ENCODE measurements around the gene CDH22. TPM values are rescaled to one million over a fixed set of nuclear protein-coding genes. Genes with fewer than 3 reads are reported as not detected.

The CDH22 gene
- total and polyA plus RNA-seq, 4 donors = 0.03 to 0.25 (median 0.09) TPM

DNA sequence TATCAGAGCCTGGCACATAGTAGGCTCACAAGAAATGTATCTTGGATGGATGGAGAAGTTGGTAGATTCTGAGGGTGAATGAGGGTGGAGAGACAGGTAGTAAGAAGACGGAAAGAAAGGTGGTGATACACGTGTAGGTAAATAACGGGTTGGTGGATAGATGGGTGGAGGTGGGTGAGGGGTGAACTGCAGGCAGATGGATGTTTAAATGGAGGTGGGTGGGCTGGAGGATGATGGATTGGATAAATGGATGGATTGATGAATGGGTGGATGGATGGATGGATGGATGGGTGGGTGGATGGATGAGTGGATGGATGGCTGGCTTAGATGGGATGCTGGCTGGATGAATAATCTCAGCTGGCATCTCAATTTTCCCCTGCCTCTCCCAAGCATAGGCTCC is 9.9 kb downstream of the CDH22 start:
- 81 to 88% methylated on average over 3 of the region's 3 CpGs for WGBS, 2 donors
- TF ChIP-seq CTCF (IDR thresholded peaks at IDR 0.05; ENCODE audit: control extremely low read depth, extremely low read depth) = no peak
- ATAC-seq (ENCODE audit: insufficient read depth, low FRiP score) (no peak), DNase-seq (no peak)
- H3K36me3 ChIP-seq (ENCODE audit: control insufficient read depth in 4 of 4, insufficient read depth in 4 of 4, low read length in 4 of 4) = no peaks in the 10 kb centered on the region
- H3K9ac ChIP-seq (ENCODE audit: insufficient read depth in 1 of 2, low read length in 2 of 2) = no peak overlapping the region
- no peak overlapping the region for H3K27ac ChIP-seq (ENCODE audit: low read depth in 1 of 2, low read length in 1 of 2)
- H3K4me1 ChIP-seq (ENCODE audit: control insufficient read depth in 5 of 5, insufficient read depth in 5 of 5, low read length in 5 of 5) = peaks cover 0 to 9% (median 0%) of the 10 kb centered on the region in 5 donors
- peaks cover 0 to 19% (median 7%) of the 10 kb centered on the region in 3 donors for H3K27me3 ChIP-seq (ENCODE audit: control insufficient read depth in 3 of 3, insufficient read depth in 3 of 3, low read length in 2 of 3)
- H3K9me3 ChIP-seq (ENCODE audit: control insufficient read depth in 4 of 4, insufficient read depth in 3 of 4, low read length in 3 of 4) = peaks cover 0 to 1% (median 0%) of the 10 kb centered on the region in 4 donors
- no peak overlapping the region for H3K4me3 ChIP-seq

GRCh38 chr20:46296526-46297250 is 11.6 kb downstream of the CDH22 start:
- H3K27ac ChIP-seq (ENCODE audit: low read depth in 1 of 2, low read length in 1 of 2) = no peak overlapping the region
- H3K9me3 ChIP-seq (ENCODE audit: control insufficient read depth in 4 of 4, insufficient read depth in 3 of 4, low read length in 3 of 4) = peaks cover 0 to 6% (median 0%) of the 10 kb centered on the region in 4 donors
- no peak overlapping the region for H3K9ac ChIP-seq (ENCODE audit: insufficient read depth in 1 of 2, low read length in 2 of 2)
- H3K4me1 ChIP-seq (ENCODE audit: control insufficient read depth in 5 of 5, insufficient read depth in 5 of 5, low read length in 5 of 5) = peaks cover 0 to under 1% (median 0%) of the 10 kb centered on the region in 5 donors
- no peak for ATAC-seq (ENCODE audit: insufficient read depth, low FRiP score)
- TF ChIP-seq CTCF (IDR thresholded peaks at IDR 0.05; ENCODE audit: control extremely low read depth, extremely low read depth) = no peak
- peaks cover 0 to 24% (median 7%) of the 10 kb centered on the region in 3 donors for H3K27me3 ChIP-seq (ENCODE audit: control insufficient read depth in 3 of 3, insufficient read depth in 3 of 3, low read length in 2 of 3)
- H3K4me3 ChIP-seq = no peak overlapping the region
- DNase-seq = no peak
- 59 to 63% methylated on average over 12 of the region's 12 CpGs for WGBS, 2 donors
- H3K36me3 ChIP-seq (ENCODE audit: control insufficient read depth in 4 of 4, insufficient read depth in 4 of 4, low read length in 4 of 4) = no peaks in the 10 kb centered on the region

DNA sequence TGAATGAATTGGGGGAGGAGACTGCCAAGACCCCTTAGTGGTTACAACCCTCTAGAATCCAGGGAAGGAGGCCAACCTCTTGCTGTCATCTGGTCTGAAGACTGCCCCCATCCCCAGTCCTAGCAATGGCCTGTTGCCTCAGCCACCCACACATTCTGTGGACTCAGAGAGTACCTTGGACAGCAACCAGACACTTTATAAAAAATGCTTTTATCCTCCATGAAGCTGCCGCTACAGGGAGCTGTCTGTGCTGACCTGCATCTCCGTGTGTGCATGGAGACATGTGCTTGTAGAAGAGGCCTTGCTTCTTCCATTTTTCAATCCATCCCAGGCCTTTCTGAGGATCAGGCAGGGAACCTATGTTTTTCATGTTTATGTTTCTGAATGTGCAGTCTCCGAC is 15.2 kb downstream of the CDH22 start:
- WGBS, 2 donors = 18 to 27% methylated on average over 3 of the region's 3 CpGs
- peaks cover 0 to 15% (median 7%) of the 10 kb centered on the region in 3 donors for H3K27me3 ChIP-seq (ENCODE audit: control insufficient read depth in 3 of 3, insufficient read depth in 3 of 3, low read length in 2 of 3)

More for the DNA sequence above, 15.2 kb downstream of the CDH22 start:
- H3K9ac ChIP-seq (ENCODE audit: insufficient read depth in 1 of 2, low read length in 2 of 2) = no peak overlapping the region
- no peaks in the 10 kb centered on the region for H3K4me1 ChIP-seq (ENCODE audit: control insufficient read depth in 5 of 5, insufficient read depth in 5 of 5, low read length in 5 of 5)
- no peak overlapping the region for H3K27ac ChIP-seq (ENCODE audit: low read depth in 1 of 2, low read length in 1 of 2)
- ATAC-seq (ENCODE audit: insufficient read depth, low FRiP score) (no peak), DNase-seq (peak; percentile 35 to 78 (median 65))
- no peak for TF ChIP-seq CTCF (IDR thresholded peaks at IDR 0.05; ENCODE audit: control extremely low read depth, extremely low read depth)
- peaks cover 0 to 7% (median 0%) of the 10 kb centered on the region in 4 donors for H3K9me3 ChIP-seq (ENCODE audit: control insufficient read depth in 4 of 4, insufficient read depth in 3 of 4, low read length in 3 of 4)
- no peaks in the 10 kb centered on the region for H3K36me3 ChIP-seq (ENCODE audit: control insufficient read depth in 4 of 4, insufficient read depth in 4 of 4, low read length in 4 of 4)
- no peak overlapping the region for H3K4me3 ChIP-seq

Data from lung (tissue), 12 donors.